GM10266 (cell line): ENCODE data around the gene NAALADL1.

ENCODE experiments used
- DNase-seq: peaks from one replicate; pipeline ENCODE4 v3.0.0; 2012; ENCODE audit errors: extremely low spot score
- CTCF ChIP-seq: IDR thresholded peaks from 2 replicates; pipeline ENCODE4 v1.5.1; 2012; ENCODE audit warnings: mild to moderate bottlenecking, low read depth; ENCODE audit not compliant: control insufficient read depth, insufficient read depth; ENCODE audit errors: missing control alignments

The NAALADL1 gene

GRCh38 chr11:64998690-64999431, 59.5 kb downstream of the NAALADL1 start:
- no peak for TF ChIP-seq CTCF
- DNase-seq: no peak

GRCh38 chr11:64998141-64998540, 60.2 kb downstream of the NAALADL1 start:
- no peak for DNase-seq
- no peak for TF ChIP-seq CTCF

GRCh38 chr11:64996710-64997380, 61.5 kb downstream of the NAALADL1 start, which contains the start of gene BATF2:
TSS of gene BATF2 (minus strand) at chr11:64996971. CDS start at chr11:64996914, 57 bp downstream.
- peak; percentile 57 for DNase-seq
- TF ChIP-seq CTCF: peak; percentile 33

DNA sequence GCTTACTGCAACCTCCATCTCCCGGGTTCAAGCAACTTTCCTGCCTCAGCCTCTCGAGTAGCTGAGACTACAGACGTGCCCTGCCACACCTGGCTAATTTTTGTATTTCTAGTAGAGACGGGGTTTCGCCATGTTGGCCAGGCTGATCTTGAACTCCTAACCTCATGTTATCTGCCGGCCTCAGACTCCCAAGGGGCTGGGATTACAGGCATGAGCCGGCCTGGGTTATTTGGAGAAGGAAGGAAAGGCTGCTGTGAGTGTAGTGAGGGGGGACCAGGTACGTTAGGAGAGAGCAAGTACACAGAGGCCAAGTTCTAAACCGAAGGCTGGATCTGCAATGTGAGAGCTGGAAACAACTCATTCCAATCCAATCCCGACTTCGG, 62.0 kb downstream of the NAALADL1 start:
- no peak for DNase-seq
- no peak for TF ChIP-seq CTCF
